ENCODE data around the gene ZNF512B.

DNA sequence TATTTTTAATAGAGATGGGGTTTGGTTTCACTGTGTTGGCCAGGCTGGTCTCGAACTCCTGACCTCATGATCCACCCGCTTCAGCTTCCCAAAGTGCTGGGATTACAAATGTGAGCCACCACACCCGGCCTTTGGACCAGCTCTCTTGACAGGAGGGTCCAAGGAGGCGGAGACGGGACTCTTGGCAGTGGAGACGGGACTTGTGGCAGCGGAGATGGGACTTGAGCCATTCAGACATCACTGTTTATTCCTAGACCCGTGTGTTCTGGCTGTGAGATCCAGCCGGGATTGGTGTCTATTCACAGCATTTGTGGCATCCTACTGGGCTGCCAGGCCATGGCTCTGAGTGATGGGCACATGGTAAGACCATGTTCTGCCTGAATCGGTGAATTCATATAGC is 36.8 kb upstream of the ZNF512B start:
- TF ChIP-seq GATA2 (IDR thresholded peaks at IDR 0.05; ENCODE audit: low read depth, low read length) = no peak
- no peak for TF ChIP-seq GATA3 (IDR thresholded peaks at IDR 0.05; ENCODE audit: low read depth, low read length)

All from SH-SY5Y (cell line).